ENCODE measurements around the gene RAB37.

- no peak for TF ChIP-seq CTCF (IDR thresholded peaks at IDR 0.05)
- TF ChIP-seq REST (IDR thresholded peaks at IDR 0.05; ENCODE audit: insufficient read depth in 1 of 2, low read depth in 2 of 2, low read length in 1 of 2): no peak
- TF ChIP-seq POLR2AphosphoS5 (IDR thresholded peaks at IDR 0.05; ENCODE audit: low read depth, low read length): no peak
- no peak for TF ChIP-seq SIN3A (IDR thresholded peaks at IDR 0.05; ENCODE audit: borderline replicate concordance, insufficient read depth, low read depth, low read length)
Observed at GRCh38 chr17:74743755-74744154, 6.7 kb downstream of the RAB37 start.
